ENCODE data around the gene NME3. TPM values are rescaled to one million over a fixed set of nuclear protein-coding genes. Genes with fewer than 3 reads are reported as not detected.

The NME3 gene
- total RNA-seq, 1 experiment from 2014 or later, result 1.3 TPM

DNA sequence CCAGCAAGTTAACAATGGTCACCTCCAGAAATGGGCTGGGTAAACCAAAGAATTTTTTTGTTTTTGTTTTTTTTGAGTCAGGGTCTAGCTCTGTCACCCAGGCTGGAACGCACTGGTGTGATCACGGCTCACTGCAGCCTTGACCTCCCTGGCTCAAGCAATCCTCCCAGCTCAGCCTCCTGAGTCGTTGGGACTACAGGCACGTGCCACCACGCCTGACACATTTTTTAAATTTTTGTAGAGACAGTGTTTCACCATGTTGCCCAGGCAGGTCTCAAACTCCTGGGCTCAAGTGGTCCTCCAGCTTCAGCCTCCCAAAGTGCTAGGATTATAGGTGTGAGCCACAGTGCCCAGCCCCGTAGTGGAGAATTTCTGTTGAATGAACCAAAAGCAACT lies 9.3 kb upstream of the NME3 start:
- DNase-seq (ENCODE audit: low spot score), result no peak

DNA sequence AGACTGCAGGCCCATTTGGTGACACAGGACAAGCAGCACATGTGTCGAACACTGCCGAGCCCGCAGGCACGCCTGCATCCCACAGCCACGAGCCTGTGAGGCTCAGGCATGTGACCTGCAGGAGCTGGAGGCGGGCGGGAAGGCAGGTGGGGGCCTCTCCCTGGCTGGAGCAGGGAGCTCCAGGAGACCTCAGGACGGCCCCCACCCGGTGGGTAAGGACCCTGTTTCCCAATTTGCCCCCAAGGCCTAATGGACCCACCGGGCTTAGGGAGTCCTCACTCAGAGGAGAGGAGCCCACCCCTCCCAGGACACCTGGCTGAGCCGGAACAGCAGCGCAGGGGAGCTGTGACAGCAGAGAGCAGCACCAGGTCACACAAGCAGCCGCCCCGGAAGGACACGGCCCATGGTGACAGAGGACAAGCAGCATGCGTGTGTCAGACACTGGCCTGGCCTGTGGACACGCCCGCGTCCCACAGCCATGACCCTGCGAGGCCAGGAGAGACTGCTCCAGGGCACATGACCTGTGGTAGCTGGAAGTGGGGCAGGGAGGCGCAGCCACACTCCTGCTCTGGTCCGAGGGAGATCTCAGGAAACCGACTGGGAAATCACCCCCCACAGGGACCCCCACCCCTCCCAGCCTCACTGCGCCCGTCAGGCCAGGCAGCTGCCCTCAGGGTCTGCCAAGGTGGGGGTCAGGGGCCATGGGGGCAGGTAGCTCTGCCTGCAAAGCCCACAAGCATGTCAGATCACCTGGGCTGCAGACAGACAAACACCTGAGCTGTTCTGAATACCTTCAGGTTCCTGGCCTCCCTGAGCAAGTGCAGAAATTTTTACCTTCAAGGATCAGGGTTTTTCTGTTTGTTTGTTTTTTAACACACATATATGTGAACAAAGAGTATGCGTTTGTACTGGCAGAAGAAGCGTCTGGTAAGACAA lies 8.7 kb upstream of the NME3 start:
- DNase-seq (ENCODE audit: low spot score), result no peak

DNA sequence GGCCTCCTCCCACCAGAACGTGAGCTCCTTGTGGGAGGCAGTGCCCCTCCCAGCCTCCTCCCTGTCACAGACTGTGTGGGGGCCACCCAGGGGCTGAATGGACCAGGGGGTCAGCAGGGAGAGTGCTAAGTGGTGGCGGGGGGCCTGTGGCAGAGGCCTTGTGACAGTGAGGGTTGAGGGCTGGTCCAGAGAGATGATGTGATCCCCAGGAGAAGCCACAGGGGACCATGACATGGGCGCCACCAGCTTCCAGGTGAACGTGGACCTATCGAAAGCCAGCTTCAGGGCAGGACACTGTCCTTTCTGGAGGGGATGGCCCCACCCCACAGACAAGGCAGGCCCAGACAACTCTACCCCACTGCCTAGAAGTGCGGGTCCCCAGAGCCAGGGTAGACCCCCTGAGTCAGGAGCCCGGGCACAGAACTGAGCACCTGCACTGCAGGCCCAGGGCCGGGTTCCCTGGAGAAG lies 7.9 kb upstream of the NME3 start:
- no peak for DNase-seq (ENCODE audit: low spot score)

DNA sequence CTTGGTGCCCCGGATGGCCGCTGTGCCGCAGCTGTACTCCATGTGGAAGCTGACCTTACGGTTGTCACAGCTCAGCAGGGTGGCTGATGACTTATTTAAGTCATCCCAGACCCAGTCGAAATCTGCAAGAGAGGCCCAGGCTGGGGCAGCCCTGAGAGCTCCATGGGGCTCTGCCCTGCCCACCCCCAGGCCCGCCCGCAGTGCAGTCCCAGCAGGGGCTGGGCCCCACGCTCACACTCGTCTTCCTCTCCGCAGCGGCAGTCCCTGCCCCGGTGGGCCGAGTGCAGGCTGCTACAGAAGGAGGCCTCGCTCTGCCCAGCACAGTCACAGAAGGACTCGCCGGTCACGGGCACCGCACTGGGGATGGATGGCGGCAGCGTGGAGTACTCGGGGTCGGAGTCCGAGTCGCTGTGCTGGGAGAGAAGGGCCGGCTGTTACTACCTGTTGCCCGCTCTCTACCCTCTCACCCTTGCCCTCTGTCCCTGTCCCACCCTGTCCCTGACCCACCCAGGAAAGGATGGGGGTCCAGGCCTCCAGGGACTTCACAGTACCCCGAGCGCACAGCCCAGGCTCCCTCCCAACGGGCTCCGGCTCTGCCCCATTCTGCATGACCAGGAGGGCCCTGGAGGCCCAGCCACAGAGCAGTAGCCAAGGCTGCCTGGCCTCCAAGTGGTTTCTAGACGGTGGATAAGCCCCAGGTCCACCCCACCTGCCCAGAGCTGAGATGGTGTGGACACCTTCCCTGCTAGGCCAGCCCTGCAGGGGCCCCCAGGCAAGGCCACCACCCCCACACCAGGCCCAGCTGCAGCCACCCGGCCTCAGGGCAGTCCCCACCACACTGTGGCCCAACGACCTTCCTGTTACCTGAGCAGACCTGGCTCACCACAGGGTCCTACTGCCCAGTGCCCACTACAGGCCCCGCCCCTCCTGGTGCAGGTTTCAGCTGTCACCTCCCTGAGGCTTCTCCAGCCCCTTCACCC lies 7.1 kb upstream of the NME3 start:
- DNase-seq (ENCODE audit: low spot score), result no peak

DNA sequence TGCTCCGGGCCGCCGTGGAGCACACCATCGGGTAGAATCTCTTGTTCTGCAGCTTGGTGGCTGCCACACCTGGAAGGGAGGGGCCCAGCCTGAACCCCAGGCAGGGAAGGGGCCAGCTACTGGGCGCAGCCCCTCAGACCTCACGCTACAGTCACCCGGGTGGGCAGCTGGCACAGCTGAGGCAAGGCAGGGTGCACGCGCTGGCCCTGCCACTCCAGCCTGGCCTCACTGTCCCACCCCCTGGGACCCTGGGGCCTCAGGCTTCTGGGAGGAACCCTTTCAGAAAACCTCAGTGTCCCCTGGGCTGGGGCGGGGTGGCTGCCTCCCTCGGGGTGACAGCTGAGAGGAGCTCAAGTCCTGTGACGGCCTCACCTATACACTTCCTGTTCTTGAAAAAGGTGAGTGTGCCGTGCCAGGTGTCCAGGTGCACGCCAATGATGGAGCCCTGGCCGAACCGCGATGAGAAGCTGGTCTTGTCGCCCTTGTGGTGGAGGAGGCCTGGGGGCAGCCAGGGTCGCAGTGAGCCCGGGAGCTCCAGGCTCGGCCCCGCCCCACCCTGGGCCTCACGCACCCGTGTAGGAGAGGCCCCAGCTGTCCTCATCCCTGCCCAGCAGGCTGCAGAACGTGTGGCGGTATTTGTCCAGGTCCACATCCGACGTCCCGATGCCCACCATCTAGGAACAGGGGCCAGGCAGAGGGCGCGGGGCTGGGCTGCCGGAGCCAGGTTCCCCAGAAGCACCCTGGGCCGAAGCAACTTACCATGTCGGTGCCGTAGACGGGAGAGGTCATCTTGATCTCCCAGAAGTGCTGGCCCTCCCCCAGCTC lies 6.2 kb upstream of the NME3 start:
- DNase-seq (ENCODE audit: low spot score), result no peak

DNA sequence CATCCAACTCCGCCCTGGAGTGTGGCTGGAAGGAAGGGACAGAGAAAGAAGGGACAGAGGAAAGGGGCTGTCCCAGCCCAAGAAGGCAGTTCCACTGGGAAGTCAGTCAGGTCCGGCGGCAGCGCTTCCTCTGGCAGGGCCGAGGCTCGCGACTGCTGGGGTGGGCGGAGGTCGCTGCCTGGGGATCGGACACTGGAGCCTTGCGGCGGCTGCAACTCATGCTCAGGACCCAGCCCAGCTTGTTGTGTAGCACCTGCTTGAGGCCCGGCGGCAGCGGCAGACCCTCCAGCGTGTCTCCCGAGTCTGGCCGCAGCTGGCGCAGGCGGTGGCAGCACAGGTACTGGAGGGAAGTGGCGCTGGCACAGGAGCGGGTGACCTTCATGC lies 5.6 kb upstream of the NME3 start:
- DNase-seq (ENCODE audit: low spot score), result no peak

DNA sequence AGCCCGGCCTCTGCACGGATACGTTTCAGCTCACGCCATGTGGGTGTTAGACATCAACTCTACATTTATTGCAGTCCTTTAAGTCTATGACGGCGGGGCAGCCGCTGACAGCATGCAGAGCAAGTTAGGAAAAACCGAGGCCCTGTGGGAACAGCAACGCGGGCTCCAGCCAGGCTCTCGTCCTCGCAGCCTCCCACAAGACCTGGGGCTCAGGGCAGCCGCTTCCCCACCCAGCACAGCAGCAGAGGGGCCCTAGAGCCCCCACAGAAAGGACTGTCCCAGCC lies 5.3 kb upstream of the NME3 start:
- no peak for DNase-seq (ENCODE audit: low spot score)

DNA sequence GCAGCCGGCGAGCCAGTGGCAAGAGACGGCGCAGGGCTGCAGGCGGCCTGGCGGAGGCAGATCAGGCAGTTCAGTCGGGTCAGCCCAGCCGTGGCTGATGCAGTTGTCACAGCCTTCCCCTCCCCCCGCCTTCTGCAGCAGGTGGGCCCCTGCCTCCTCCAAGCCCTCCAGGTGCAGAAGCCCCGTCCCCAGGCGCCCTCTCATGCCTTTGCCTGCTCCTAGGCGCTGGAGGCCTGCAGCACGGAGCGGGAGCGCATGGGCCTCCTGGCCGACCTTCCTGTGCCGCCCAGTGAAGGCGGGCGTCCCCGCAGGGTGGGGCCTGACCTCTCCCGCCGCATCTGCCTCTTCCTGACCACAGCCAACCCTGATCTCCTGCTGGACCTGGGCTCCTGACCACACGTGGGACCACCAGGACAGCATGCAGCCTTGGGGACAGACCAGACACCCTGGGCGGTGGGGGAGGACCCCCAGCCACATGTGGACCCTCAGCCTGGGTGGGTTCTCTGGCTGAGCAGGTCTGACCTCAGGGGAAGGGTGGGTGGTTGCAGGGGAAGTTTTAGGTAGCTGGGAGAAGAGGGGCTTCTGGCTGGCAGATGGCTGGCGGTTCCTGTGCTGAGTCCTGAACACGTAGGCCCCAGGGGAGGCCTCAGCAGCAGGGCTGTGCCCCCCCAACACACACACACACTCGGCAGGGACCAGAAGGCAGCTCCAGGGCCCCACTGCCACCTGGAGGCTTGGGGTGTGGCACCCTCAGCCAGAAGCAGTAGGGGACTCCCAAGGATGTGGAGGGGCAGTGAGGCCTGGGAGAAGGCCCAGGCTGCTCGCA lies 4.7 kb upstream of the NME3 start:
- no peak for DNase-seq (ENCODE audit: low spot score)

DNA sequence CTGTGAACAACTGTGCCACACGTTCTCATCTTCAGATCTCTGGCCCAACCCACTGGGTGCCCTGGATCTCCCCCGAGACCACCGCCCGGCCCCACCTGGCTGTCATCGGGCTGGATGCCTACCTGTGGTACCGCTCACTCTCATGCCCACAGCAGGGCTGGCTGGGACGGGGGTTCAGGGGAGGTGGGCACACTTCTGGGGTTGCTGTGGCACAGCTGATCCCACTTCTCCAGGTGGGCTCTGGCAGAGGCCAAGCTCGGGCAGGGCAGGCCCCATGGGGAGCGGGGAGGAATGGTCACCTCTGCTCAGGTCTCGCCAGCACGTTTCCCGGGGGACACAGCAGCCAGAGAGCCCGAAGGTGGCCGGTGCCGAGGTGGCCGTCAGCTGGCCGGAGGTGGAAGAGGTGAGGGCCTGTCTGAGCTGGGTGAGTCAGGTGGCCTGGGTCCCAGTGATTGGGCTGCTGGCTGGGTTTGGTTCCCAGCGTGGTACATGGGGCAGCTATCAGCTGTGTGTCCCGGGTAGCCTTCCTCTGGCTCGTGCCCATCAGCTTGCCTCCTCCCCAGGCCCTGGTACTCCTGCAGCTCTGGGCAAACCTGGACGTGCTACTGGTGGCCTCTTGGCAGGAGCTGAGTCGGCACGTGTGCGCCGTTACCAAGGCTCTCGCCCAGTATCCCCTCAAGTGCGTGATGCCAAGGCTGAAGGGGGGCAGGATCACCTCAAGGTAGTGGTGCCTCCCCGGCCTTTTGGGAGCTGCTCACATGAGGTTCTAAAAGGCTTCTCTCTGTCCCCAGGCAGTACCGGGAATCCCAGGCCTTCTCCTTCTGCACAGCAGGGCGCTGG lies 3.9 kb upstream of the NME3 start:
- DNase-seq (ENCODE audit: low spot score), result no peak

DNA sequence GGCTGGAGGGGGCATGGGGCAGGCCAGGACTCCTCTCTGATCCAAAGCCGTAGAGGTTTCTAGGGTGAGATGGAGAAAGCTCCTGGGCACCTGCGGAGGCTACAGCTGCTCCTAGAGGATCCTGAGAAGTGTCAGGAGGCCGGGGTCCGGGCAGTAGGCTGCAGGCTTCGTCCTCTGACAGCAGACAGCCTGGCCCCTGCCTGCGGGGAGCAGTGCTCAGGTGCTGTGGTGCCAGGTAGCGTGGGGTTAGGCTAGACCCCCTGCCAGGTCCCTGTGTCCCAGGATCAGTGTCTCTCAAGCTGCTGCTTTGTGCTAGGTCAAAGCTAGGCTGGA lies 3.1 kb upstream of the NME3 start:
- no peak for DNase-seq (ENCODE audit: low spot score)

DNA sequence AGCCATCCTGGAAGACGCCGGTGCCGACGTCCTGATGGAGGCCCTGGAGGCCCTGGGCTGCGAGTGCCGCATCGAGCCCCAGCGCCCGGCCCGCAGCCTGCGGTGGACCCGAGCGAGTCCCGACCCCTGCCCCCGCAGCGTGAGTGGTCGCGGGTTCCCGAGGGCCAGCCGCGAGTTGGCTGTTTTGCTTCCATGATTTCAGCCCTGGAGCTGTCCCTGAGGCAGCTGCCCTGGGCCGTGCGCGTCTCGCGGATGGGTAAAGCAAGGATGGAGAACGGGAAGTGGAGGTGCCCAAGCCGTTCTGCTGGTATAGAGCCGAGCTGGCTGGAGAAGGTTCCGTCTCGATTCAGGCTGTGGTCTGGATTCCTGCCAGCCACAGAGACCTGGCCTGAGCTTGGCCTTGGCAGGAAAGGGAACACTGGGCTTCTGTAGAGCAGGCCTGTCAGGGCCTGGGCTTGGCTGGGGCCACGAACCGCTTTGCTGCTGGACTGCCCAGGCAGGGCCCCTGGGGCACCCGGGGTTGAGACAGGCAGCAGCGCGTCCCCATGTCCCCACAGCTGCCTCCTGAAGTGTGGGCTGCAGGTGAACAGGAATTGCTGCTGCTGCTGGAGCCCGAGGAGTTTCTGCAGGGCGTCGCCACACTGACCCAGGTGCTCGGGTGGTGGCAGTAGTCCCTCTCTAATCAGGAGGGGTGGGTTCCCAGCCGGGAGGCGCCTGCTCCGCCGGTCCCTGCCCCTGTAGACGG lies 2.5 kb upstream of the NME3 start:
- DNase-seq (ENCODE audit: low spot score), result no peak

DNA sequence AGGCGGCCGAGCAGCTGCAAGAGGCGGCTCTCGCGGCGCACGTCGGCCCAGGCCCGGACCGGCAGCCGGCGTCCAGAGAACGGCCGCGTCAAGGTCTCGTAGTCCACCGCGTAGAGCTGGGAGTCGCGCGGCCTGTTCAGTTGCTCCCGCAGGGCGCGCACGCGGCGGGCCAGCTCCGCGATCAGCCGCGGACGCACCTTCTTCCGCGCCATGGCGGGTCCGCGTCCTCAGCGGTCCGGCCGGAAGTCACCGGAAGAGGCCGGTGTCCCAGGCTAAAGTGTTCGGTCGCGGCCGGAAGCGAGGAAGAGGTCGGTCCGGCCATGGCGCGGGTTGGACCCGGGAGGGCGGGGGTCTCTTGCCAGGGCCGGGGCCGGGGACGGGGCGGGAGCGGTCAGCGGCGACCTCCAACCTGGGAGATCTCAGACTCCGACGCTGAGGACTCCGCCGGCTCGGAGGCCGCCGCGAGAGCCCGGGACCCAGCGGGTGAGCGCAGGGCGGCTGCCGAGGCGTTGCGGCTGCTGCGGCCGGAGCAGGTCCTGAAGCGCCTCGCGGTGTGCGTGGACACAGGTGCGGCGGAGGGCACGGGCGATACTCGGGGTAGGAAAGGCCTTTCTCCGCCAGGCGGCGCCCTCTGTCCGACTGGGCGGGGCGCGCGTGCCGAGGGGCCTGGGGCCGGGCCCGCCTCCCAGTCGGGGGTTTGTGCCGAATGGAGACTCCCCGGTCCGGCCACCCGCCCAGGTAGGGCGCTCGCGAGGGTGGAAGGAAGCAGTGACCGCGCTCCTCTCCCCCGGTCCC lies 1.8 kb upstream of the NME3 start, which contains the start of gene MRPS34:
TSS of gene MRPS34 (minus strand) at position 227 of the 795 bp plus-strand sequence. CDS start at position 212, 15 bp downstream.
- DNase-seq (ENCODE audit: low spot score), result peak; percentile 66

DNA sequence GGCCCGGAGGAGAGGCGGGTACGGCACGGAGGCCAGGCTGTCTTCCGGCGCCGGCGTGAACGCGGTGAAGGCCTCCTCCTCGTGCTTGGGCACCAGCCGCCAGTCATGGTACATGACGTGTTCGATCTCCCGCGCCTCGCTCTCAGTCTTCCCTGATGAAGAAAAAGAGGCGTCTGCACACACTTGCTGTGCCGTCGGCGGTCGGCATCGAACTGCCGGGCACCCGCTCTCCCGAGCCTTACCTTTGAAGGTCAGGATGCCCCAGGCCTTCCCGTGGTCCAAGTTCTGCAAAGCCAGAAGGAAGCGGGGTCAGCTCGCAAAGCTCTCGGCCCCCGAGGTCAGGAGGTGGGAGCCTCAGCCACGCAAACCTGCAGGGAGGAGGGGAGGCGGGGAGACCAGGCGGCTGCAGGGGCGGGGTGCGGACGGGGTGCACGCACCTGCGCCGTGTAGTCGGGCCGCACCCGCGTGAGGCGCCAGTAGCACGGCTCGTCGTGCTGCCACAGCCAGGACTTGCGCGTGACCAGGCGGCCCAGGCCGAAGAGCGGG lies 1.1 kb upstream of the NME3 start, which contains the start of gene EME2:
TSS of gene EME2 (plus strand) at position 449 of the 546 bp plus-strand sequence. CDS start 418 bp downstream, outside the sequence.
- no peak for DNase-seq (ENCODE audit: low spot score)

DNA sequence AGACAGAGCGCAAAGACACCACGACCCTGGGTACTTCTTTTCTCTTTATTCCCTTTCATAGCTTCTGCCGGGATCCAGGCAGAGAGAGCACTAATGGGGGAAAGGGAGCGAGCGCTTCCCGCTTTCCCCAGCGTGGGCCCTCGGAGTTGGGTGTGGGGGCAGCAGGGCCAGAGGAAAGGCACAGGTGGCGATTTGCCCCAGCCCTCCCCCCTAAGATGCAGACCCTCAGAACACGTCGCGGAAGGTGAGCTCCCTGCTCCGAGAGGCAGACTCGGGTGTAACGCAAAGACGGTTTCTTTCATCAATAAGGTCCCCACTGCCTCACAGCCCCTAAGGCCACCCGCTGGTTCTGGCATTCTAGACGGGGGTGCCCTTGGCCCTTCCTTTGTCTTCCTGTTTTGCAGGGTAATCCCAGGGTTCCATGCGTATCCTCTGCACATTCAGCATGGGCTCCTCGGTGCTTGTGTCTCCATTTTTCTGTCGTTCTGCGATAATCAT lies 570 bp upstream of the NME3 start:
- DNase-seq (ENCODE audit: low spot score), result no peak

DNA sequence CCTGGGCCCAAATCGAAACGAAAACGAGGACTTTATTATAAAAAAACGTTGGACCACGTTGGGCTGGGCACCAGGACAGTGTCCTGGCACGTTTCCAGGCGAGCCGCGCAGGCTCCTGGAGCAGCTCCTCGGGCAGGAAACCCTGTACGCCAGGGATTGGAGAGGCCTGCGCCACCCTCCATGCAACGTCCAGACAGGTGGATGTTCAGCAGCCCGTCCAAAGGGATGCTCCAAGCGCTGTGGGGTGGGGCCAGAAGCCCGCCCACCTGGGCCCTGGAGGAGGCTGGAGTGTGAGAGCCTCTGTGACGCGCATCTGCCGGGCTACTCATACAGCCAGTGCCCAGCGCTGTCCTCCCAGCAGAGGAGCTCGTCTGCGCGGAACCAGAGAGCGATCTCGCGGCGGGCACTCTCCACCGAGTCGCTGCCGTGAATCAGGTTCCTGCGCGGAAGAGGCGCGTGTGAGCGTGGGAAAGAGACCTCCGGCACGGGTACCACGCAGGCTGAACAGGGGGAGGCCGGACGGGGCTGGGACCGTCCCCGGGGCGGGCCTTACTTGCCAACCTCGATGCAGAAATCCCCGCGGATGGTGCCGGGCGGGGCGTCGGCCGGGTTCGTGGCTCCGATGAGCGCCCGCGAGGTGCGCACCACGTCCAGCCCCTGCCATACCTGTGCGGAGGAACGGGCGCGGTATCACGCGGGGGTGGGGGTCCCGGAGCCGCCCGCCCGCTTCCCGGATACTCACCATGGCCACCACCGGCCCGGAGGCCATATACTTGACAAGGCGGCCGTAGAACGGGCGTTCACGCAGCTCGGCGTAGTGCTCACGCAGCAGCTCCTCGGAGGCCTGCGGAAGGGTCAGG lies 785 bp downstream of the NME3 start:
- no peak for DNase-seq (ENCODE audit: low spot score)

DNA sequence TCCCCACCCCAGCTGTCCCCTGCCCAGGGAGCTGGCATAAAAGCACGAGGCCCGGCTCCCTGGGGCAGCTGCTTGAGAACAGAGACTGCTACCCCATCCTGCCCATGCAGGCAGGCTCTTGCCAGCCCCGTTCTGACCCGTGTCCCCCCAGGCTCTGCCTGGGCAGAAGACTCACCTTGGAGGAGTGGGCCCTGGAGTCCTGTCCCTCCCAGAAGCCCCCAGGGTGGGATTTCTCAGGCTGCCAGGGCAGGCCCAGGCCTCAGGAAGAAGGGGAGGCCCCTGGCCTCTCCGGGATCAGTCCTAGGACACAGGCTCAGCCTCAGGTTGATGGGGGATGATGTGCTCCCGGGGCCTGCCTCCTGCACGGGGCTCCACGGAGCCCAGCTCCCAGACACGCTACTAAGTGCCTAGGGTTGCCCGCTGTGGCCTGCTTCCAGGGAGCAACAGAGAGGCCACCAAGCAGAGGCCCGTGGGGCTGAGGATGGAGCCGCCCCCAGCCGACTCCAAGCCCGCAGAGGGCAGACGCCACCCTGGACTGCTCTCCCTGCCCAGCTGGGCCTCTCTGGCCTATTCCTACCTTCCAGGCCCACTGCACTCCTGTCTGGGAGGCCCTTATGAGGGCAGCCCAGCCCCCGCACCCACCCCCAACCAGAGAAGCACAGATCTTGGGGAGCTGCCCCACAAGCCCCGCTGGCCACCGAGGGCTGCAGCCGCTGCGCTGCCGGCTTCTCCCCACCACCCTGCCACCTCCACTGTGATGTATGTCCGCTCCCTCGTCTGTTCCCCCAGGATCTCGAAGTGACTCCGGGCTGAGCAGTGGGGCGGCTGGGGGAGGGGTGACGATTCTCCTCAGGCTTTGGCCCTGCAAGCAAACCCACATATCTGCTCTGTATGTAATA lies 1.7 kb downstream of the NME3 start:
- no peak for DNase-seq (ENCODE audit: low spot score)
